Gastroesophageal sphincter (tissue), 3 donors: ENCODE data around the gene DIAPH2.

Source experiments
- EP300 ChIP-seq: sonication (generic); formaldehyde crosslinking; IDR thresholded peaks from one replicate; pipeline ENCODE4 v1.6.1; 2017; ENCODE audit warnings: antibody characterized with exemption, mild to moderate bottlenecking
- POLR2A ChIP-seq, 2 donors: fragments of 450-650 bp; IDR thresholded peaks; one replicate each; pipeline ENCODE4 v1.6.1; 2017; ENCODE audit warnings: antibody characterized with exemption in 2 of 2, mild to moderate bottlenecking in 2 of 2, moderate library complexity in 1 of 2
- POLR2AphosphoS5 ChIP-seq: sonication (generic); formaldehyde crosslinking; IDR thresholded peaks from one replicate; pipeline ENCODE4 v1.6.1; 2017; ENCODE audit warnings: antibody characterized with exemption
- TF ChIP-seq, protein P1 (sequence below), 4 experiments: fragments of 200-600 bp in 2 of 4; fragments of 450-650 bp in 2 of 4; sonication (generic) in 1 of 4; IDR thresholded peaks; one replicate each; pipeline ENCODE4 v1.5.1; 2017 to 2019; ENCODE audit warnings: antibody characterized with exemption in 4 of 4, mild to moderate bottlenecking in 2 of 4, moderate library complexity in 2 of 4

DNA sequence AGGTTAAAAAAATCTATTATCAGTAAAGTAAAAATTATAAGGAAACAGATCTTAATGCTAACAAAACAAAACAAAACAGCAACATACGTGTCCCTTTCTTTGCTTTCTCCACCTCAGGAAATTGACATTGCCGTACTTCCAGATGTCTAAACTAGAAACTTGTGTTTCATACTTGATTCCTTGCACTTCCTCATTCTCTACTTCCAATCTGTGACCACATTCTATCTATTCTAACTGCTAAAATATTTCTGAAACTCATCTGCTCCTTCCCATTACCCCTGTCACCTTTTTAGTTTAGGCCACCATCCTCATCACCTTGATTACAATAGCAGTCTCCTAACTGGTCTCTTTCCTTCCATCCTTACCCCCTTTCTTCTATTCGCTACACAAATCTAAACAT, 176.6 kb downstream of the DIAPH2 start:
- TF ChIP-seq, protein P1, sequence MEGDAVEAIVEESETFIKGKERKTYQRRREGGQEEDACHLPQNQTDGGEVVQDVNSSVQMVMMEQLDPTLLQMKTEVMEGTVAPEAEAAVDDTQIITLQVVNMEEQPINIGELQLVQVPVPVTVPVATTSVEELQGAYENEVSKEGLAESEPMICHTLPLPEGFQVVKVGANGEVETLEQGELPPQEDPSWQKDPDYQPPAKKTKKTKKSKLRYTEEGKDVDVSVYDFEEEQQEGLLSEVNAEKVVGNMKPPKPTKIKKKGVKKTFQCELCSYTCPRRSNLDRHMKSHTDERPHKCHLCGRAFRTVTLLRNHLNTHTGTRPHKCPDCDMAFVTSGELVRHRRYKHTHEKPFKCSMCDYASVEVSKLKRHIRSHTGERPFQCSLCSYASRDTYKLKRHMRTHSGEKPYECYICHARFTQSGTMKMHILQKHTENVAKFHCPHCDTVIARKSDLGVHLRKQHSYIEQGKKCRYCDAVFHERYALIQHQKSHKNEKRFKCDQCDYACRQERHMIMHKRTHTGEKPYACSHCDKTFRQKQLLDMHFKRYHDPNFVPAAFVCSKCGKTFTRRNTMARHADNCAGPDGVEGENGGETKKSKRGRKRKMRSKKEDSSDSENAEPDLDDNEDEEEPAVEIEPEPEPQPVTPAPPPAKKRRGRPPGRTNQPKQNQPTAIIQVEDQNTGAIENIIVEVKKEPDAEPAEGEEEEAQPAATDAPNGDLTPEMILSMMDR (IDR thresholded peaks at IDR 0.05), result no peak
- no peak for TF ChIP-seq POLR2A (IDR thresholded peaks at IDR 0.05)
- TF ChIP-seq POLR2AphosphoS5, result no peak
- no peak for TF ChIP-seq EP300
